GM21723 (cell line): ENCODE data around the gene EXOSC7.
"Not testable (repeated sequence)": the region's sequence is repeated elsewhere in the genome, so short reads cannot be mapped to it uniquely, and the experiment has no call there.

ENCODE experiments used
- ATAC-seq: cut with Tn5 transposase; IDR thresholded peaks from one replicate; pipeline ENCODE4 v1.9.1; 2021; ENCODE audit warnings: mild to moderate bottlenecking, moderate library complexity; ENCODE audit not compliant: unreplicated experiment

EXOSC7 gene

DNA sequence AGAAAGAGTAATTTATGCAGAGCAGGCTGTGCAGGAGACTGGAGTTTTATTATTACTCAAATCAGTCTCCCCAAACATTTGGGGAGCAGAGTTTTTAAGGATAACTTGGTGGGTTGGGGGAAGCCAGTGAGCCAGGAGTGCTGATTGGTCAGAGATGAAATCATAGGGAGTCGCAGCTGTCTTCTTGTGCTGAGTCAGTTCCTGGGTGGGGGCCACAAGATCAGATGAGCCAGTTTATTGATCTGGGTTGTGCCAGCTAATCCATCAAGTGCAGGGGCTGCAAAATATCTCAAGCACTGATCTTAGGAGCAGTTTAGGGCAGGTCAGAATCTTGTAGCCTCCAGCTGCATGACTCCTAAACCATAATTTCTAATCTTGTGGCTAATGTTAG lies 77.8 kb downstream of the EXOSC7 start:
- not testable (repeated sequence) for ATAC-seq

DNA sequence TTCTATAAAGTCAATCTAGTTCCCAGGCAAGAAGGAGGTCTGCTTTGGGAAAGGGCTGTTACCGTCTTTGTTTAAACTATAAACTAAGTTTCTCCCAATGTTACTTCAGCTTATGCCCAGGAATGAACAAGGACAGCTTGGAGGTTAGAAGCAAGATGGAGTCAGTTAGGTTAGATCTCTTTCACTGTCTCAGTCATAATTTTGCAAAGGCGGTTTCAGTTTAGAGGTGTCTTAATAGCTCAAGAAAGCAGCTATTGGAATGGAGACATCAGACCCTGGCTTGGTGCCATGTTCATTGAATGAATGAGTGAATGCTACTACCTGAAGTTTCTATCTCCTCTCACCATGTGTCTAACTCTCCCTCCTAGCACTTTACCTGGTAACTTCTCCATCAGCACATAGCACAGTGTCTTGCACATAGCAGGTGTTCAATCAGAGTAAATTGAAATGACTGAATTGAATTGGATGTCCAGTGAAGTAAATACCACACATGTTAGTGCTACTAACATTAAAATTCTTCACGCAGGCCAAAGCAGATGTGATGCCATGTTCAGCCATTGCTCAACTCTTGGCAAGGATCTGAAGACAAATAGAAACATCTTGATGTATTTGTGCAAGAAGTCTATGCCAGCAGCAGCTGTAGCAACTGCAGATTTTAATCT lies 78.3 kb downstream of the EXOSC7 start:
- ATAC-seq, result no peak

DNA sequence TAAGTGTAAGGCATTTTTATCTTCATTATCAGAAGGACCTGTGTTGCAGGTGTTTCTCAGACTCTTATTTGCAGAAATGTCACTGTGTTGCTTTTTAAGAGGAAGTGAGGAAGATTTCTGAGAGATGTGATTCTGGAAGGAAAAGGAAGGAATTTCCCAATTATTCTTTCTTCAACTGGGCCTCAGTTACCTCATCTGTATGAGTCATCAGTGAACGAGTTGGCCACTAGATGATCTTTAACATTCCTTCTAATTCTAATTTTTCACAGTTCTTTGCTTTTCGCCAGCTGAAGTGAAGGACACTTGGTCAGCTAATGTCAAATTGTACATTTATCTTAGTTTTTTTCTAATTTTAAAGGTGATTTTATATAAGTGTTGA lies 79.0 kb downstream of the EXOSC7 start:
- no peak for ATAC-seq

DNA sequence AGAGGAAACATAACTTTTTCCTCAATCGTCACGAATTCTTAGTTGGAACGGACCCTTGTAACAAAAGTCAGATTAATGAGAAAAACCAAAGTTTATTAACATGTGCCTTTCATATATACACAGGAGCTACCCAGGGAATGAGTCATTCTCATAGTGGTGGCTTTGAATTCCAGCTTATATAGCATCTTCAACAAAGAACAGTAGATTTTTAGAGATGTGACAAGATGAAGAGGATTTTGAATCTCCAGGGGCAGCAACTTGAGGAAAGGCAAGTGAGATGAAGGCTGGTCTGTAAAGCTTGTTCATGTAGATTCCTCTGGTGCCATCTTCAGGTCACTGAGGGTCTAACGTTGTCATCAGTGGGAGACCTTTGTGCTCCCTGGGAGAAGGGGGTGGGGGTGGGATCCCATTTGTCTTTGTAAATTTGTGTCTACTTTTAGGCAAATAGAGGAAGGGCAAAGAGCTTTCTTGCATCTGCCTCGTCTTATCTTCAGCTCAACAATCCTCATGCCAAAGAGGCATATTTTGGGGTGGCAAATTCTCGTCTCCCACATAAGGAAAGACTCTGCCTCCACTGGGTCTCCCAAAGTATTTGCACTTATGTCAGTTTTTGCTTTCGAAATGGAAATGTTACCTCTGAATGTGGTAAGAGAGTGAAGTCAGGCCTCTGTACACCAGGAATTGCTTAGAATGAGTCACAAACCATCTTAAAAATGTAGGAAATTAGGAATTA lies 79.5 kb downstream of the EXOSC7 start:
- ATAC-seq, result no peak

DNA sequence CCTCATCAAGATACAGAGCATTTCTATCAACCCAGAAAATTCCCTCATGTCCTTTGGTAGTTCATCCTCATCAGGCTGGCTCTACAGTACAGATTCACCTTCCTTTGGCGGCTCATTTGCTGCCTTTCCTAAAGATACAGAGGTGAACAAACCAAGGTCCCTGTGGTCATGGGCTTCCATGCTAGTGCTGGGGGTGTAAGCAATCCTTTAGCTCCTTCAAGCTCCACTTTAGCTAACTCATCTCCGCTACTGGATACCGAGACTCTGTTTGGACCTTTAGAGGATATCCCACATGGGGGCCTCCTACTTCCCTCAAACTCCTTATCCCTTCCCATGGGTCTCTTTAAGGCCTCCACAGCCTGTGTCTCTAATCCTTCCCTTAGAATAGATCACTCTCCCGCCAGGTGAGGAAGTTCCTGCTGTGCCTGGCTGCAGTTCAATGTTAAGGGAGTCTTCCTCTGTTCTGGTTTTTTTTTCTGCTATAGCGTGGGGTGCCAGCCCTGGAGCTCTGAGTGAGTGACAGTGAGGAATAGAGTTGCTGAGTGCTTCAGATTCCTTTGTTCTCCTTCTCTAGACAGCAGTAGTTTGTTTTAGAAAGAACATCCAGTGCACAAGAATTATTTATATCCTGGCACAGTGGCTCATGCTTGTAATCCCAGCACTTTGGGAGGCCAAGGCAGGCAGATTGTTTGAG lies 80.7 kb downstream of the EXOSC7 start:
- ATAC-seq, result no peak

DNA sequence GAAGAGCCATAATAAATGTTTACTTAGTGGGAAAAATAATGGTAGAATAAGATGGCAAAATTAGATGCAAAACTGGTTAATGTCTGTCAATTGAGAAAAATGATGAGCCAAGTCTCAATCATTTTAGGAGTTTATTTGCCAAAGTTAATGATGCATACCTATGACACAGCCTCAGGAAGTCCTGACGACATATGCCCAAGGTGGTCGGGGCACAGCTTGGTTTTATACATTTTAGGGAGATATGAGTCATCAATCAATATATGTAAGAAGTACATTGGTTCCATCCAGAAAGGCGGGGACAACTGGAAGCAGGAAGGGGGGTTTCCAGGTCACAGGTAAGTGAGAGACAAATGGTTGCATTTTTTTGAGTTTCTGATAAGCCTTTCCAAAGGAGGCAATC lies 81.5 kb downstream of the EXOSC7 start:
- no peak for ATAC-seq

DNA sequence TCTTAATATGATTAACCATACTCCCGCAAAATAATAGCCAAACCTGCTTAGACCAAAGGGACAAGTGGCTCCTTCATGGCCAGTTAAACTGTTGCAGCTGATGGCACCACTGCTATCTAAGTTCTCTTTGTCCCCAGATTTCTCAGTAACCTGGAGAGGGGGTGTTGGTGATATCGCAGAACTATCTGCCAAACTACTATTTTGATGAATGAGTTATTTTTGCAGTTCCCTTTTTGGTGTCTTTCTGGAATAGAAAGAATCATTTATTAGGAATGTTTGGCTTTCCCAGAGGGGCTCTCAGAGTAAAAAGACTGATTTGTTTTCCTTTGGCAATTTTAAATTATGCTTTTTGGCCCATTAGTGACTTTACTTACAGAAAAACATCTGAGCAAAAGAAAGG lies 83.1 kb downstream of the EXOSC7 start:
- no peak for ATAC-seq

DNA sequence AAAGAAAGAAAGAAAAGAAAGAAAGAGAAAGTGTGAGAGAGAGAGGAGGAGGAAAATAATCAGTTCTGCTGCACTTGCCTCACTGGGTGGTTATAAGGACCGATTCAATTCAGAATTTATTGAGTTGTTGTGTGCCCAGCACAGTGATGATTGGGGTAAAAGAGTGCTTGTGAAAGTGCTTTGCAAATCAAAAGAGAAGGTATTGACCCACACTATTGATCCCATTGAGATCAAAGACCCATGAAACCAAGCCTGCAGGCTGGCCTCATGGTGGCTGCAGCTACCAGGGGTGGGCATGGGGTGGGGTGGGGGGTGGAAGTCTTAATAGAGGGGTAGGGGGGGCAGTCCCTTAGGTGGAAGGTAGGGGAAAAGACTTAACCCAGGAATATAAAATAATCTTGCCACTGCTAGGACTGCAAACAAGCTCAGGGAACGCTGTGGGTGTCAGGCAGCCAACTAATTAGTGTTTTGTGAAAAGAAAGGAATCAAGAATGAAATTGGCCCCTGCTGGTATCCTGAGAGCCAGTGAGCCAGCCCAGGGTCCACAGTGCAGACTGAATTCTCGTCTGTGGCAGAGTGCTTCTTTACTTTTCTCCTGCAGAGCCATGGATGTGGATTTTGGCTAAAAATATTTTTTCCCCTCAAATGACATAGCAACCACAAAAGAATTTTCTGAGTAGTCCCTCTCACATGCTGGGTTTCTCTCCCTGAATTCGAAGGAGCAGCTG lies 84.3 kb downstream of the EXOSC7 start:
- no peak for ATAC-seq
